Measurements from ENCODE around the gene FGB.

FGB gene

DNA sequence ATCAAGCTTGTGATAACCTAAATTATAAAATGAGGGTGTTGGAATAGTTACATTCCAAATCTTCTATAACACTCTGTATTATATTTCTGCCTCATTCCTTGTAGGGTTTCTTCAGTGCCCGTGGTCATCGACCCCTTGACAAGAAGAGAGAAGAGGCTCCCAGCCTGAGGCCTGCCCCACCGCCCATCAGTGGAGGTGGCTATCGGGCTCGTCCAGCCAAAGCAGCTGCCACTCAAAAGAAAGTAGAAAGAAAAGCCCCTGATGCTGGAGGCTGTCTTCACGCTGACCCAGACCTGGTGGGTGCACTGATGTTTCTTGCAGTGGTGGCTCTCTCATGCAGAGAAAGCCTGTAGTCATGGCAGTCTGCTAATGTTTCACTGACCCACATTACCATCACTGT is 2.9 kb downstream of the FGB start:
- DNase-seq (ENCODE audit: low read depth): no peak
- H3K4me3 ChIP-seq (replicated peaks; ENCODE audit: low read depth, low read length): no peak overlapping the region
- TF ChIP-seq, protein P1, sequence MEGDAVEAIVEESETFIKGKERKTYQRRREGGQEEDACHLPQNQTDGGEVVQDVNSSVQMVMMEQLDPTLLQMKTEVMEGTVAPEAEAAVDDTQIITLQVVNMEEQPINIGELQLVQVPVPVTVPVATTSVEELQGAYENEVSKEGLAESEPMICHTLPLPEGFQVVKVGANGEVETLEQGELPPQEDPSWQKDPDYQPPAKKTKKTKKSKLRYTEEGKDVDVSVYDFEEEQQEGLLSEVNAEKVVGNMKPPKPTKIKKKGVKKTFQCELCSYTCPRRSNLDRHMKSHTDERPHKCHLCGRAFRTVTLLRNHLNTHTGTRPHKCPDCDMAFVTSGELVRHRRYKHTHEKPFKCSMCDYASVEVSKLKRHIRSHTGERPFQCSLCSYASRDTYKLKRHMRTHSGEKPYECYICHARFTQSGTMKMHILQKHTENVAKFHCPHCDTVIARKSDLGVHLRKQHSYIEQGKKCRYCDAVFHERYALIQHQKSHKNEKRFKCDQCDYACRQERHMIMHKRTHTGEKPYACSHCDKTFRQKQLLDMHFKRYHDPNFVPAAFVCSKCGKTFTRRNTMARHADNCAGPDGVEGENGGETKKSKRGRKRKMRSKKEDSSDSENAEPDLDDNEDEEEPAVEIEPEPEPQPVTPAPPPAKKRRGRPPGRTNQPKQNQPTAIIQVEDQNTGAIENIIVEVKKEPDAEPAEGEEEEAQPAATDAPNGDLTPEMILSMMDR (IDR thresholded peaks at IDR 0.05; ENCODE audit: low read length, missing control alignments): no peak

DNA sequence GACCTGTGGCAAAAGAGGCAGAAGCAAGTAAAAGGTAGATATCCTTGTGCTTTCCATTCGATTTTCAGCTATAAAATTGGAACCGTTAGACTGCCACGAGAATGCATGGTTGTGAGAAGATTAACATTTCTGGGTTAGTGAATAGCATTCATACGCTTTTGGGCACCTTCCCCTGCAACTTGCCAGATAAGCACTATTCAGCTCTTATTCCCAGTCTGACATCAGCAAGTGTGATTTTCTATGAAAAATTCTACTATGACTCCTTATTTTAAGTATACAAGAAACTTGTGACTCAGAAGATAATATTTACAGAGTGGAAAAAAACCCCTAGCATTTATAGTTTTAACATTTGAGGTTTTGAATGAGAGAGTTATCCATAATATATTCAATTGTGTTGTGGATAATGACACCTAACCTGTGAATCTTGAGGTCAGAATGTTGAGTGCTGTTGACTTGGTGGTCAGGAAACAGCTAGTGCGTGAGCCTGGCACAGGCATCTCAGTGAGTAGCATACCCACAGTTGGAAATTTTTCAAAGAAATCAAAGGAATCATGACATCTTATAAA is 3.9 kb downstream of the FGB start:
- TF ChIP-seq, protein P1 (IDR thresholded peaks at IDR 0.05; ENCODE audit: low read length, missing control alignments): no peak
- DNase-seq (ENCODE audit: low read depth): no peak
- H3K4me3 ChIP-seq (replicated peaks; ENCODE audit: low read depth, low read length): no peak overlapping the region

DNA sequence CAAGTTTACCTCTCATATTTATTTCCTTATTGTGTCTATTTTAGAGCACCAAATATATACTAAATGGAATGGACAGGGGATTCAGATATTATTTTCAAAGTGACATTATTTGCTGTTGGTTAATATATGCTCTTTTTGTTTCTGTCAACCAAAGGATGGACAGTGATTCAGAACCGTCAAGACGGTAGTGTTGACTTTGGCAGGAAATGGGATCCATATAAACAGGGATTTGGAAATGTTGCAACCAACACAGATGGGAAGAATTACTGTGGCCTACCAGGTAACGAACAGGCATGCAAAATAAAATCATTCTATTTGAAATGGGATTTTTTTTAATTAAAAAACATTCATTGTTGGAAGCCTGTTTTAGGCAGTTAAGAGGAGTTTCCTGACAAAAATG is 6.2 kb downstream of the FGB start:
- TF ChIP-seq, protein P1 (IDR thresholded peaks at IDR 0.05; ENCODE audit: low read length, missing control alignments): no peak
- DNase-seq (ENCODE audit: low read depth): no peak
- no peak overlapping the region for H3K4me3 ChIP-seq (replicated peaks; ENCODE audit: low read depth, low read length)

DNA sequence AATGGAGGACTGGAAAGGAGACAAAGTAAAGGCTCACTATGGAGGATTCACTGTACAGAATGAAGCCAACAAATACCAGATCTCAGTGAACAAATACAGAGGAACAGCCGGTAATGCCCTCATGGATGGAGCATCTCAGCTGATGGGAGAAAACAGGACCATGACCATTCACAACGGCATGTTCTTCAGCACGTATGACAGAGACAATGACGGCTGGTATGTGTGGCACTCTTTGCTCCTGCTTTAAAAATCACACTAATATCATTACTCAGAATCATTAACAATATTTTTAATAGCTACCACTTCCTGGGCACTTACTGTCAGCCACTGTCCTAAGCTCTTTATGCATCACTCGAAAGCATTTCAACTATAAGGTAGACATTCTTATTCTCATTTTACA is 6.8 kb downstream of the FGB start:
- TF ChIP-seq, protein P1 (IDR thresholded peaks at IDR 0.05; ENCODE audit: low read length, missing control alignments): no peak
- no peak for DNase-seq (ENCODE audit: low read depth)
- H3K4me3 ChIP-seq (replicated peaks; ENCODE audit: low read depth, low read length): no peak overlapping the region

DNA sequence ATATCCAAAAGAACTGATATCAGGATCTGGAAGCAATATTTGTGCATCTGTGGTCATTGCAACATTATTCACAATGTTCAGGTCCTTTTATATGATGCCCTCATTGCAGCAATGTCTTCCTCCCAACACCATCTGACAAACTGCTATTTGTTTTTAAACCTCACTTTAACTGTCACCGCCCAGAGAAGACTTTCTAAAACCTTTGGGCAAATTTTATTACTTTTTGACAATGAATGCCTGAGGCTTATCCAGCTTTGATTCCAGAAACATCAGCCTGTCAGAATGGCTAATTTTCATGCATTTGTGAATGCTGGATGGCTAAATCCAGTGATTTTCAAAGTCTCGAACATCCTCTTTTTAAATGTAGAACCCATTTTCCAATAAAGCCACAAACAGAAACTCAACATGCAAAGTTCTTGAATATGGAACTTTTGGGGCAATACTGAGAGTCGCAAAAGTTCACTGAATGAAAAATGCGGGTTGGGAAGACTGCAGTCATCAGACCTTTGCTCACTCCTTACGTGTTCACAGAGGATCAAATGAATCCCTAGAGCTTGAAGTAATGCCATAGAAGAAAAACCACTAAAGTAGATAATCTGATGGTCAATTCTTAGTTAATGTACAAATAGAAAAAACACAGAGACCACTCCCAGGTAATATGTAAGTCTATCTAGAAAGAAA is 10.5 kb downstream of the FGB start:
- no peak for DNase-seq (ENCODE audit: low read depth)
- TF ChIP-seq, protein P1 (IDR thresholded peaks at IDR 0.05; ENCODE audit: low read length, missing control alignments): no peak

DNA sequence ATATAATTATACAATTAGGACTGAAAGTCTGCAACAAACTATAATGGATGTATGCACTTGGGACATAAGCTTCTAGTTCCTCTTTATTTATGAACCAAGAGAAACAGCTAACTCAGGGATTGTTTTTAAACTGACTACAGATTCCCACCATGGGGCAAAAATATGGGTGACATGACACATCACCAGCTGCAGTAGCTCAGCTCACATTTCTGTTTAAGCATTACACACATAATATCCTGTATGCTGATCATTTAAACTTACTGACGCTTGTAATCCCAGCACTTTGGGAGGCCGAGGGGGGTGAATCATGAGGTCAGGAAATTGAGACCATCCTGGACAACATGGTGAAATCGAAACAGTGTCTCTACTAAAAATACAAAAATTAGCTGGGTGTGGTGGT is 11.5 kb downstream of the FGB start:
- DNase-seq (ENCODE audit: low read depth): no peak
- H3K4me3 ChIP-seq (replicated peaks; ENCODE audit: low read depth, low read length): no peak overlapping the region
- TF ChIP-seq, protein P1 (IDR thresholded peaks at IDR 0.05; ENCODE audit: low read length, missing control alignments): no peak

More for the DNA sequence above, 10.5 kb downstream of the FGB start:
- no peak overlapping the region for H3K4me3 ChIP-seq (replicated peaks; ENCODE audit: low read depth, low read length)

DNA sequence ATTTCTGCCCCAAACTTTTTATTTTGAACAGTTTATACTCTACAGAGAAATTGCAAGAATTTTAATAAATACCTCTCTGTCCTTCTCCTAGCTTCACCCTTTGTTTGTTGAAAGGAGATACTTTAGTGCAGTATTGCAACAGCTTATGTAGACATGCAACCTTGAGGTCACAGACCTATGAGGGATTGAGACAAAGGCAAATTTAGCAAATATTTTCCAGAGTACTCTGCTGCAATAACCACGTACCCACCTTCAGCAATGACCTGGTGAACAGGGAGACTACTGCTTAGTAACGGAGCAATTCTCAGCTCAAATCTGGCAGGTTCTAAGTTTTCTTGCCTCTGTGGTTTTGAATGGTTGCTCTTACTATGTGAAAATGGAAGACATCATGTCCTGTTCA is 14.5 kb downstream of the FGB start:
- TF ChIP-seq, protein P1 (IDR thresholded peaks at IDR 0.05; ENCODE audit: low read length, missing control alignments): no peak
- DNase-seq (ENCODE audit: low read depth): no peak
- no peak overlapping the region for H3K4me3 ChIP-seq (replicated peaks; ENCODE audit: low read depth, low read length)
